Activated T-helper 1 cell treated with anti-CD3 and anti-CD28 coated beads, Interleukin-12 subunit alpha, Interleukin-12 subunit beta, Interleukin-2, Interleukin-4 antibody, amounts not matched to agents 30 ng/mL and 10 ng/mL and 1 ng/mL, durations not matched to agents 14 hours and 24 hours and 36 hours (primary cell): ENCODE measurements around the gene MICAL3. TPM values are rescaled to one million over a fixed set of nuclear protein-coding genes. Genes with fewer than 3 reads are reported as not detected.
"Not testable (repeated sequence)": the region's sequence is repeated elsewhere in the genome, so short reads cannot be mapped to it uniquely, and the experiment has no call there.

ENCODE experiments used
- DNase-seq: peaks from one replicate; pipeline ENCODE4 v3.0.0; 2021; ENCODE audit warnings: low spot score
- H3K27ac Mint-ChIP-seq: one replicate; pipeline ENCODE4 v1.8.0; 2021; ENCODE audit warnings: mild to moderate bottlenecking, mixed read lengths
- H3K27me3 Mint-ChIP-seq: one replicate; pipeline ENCODE4 v1.8.0; 2022; ENCODE audit warnings: mild to moderate bottlenecking, moderate library complexity, mixed read lengths; ENCODE audit not compliant: insufficient read depth
- H3K36me3 Mint-ChIP-seq: one replicate; pipeline ENCODE4 v1.8.0; 2021; ENCODE audit warnings: low read depth, mixed read lengths
- H3K4me1 Mint-ChIP-seq: one replicate; pipeline ENCODE4 v1.8.0; 2021; ENCODE audit warnings: low read depth, mixed read lengths
- H3K4me3 Mint-ChIP-seq: one replicate; pipeline ENCODE4 v1.8.0; 2021; ENCODE audit warnings: mild to moderate bottlenecking, moderate library complexity, mixed read lengths
- H3K9me3 Mint-ChIP-seq: one replicate; pipeline ENCODE4 v1.8.0; 2021; ENCODE audit warnings: mixed read lengths
- intact Hi-C: fragments of 100-400 bp; cut with micrococcal nuclease; formaldehyde crosslinking; loops from one replicate; pipeline ENCODE4 v1.15.1; 2024
- total RNA-seq: library from RNA; stranded (reverse); gene quantifications from 2 replicates; pipeline ENCODE4 v1.2.3, GENCODE V29; 2022

Gene MICAL3
- total RNA-seq, 1 donor from 2014 or later = 50.6 TPM

- H3K4me3 Mint-ChIP-seq = no peak overlapping the region
- H3K36me3 Mint-ChIP-seq = no peaks in the 10 kb centered on the region
- no peaks in the 10 kb centered on the region for H3K27me3 Mint-ChIP-seq
- no peak overlapping the region for H3K27ac Mint-ChIP-seq
- DNase-seq = no peak
- intact Hi-C loops = no loop called here
- no peaks in the 10 kb centered on the region for H3K4me1 Mint-ChIP-seq
- H3K9me3 Mint-ChIP-seq = no peaks in the 10 kb centered on the region
Observed at GRCh38 chr22:17878186-17878694, 146.1 kb downstream of the MICAL3 start.

- H3K9me3 Mint-ChIP-seq, H3K4me1 Mint-ChIP-seq, H3K36me3 Mint-ChIP-seq, intact Hi-C loops, DNase-seq, H3K4me3 Mint-ChIP-seq, H3K27me3 Mint-ChIP-seq, H3K27ac Mint-ChIP-seq: not testable (repeated sequence)
Observed at GRCh38 chr22:17876878-17877855, 147.2 kb downstream of the MICAL3 start.

- H3K4me3 Mint-ChIP-seq = no peak overlapping the region
- H3K27me3 Mint-ChIP-seq = no peaks in the 10 kb centered on the region
- no peaks in the 10 kb centered on the region for H3K4me1 Mint-ChIP-seq
- H3K9me3 Mint-ChIP-seq = no peaks in the 10 kb centered on the region
- intact Hi-C loops = no loop called here
- no peak overlapping the region for H3K27ac Mint-ChIP-seq
- peaks cover 2% of the 10 kb centered on the region for H3K36me3 Mint-ChIP-seq
- DNase-seq = no peak
Observed at GRCh38 chr22:17876306-17876831, 148.0 kb downstream of the MICAL3 start.

- peaks cover 6% of the 10 kb centered on the region for H3K36me3 Mint-ChIP-seq
- no peaks in the 10 kb centered on the region for H3K9me3 Mint-ChIP-seq
- no peak for DNase-seq
- H3K4me3 Mint-ChIP-seq = no peak overlapping the region
- H3K27me3 Mint-ChIP-seq = no peaks in the 10 kb centered on the region
- intact Hi-C loops = no loop called here
- H3K27ac Mint-ChIP-seq = no peak overlapping the region
- H3K4me1 Mint-ChIP-seq = no peaks in the 10 kb centered on the region
Observed at GRCh38 chr22:17875631-17876030, 148.7 kb downstream of the MICAL3 start.

DNA sequence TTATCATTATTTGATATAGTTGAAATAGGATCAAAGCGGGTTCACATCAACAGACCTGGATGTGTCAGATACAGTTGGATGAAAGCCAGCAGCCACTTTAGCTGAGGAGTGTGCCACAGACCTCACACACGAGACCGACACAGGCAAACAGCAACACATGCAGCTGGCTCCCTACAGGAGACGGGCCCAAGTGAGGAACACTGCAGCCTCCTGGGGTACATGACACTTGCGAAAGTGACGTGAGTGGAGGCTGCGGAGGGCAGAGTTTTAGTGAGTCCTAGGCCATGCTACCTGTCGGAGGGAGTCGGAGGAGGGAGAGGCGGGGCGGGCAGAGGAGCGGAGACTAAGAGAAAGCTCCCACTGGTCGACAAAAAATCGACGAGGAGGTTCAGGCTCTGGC is 149.2 kb downstream of the MICAL3 start:
- no peak overlapping the region for H3K4me3 Mint-ChIP-seq
- no peaks in the 10 kb centered on the region for H3K27me3 Mint-ChIP-seq
- peaks cover 6% of the 10 kb centered on the region for H3K36me3 Mint-ChIP-seq
- DNase-seq = no peak
- intact Hi-C loops = no loop called here
- H3K27ac Mint-ChIP-seq = no peak overlapping the region
- H3K9me3 Mint-ChIP-seq = no peaks in the 10 kb centered on the region
- H3K4me1 Mint-ChIP-seq = no peaks in the 10 kb centered on the region

DNA sequence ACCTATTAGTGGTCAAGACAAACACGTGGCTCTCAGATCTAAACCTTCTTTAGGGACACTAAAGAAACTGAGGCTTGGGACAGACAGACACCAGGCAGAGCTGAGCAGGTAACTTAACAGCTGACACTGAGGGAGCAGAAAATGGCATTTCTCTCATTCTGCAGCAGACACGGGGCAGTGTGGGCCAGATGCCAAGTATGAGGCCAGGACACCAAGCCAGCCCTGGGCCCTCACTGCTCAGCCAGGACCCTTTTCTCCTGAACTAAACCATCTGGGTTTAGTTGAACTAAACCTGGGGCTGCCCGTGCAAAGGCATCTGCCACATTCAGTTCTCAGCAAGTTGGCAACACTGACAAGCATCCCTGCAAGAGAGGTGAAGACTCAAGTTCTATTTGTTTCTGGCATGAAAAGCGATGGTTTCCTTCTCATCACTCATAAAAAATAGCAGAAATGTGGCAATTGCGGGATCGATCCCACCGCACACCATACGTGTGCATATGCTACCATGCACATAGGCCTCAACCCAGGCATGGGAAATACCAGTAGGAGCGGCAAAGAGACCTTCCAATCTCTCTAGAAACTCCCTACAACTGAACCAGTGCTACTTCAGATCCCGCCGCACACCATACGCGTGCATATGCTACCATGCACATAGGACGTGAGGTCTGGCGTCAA is 150.0 kb downstream of the MICAL3 start:
- H3K36me3 Mint-ChIP-seq = peaks cover 8% of the 10 kb centered on the region
- H3K4me1 Mint-ChIP-seq = no peaks in the 10 kb centered on the region
- intact Hi-C loops = no loop called here
- no peak for DNase-seq
- H3K9me3 Mint-ChIP-seq = no peaks in the 10 kb centered on the region
- H3K27ac Mint-ChIP-seq = no peak overlapping the region
- no peak overlapping the region for H3K4me3 Mint-ChIP-seq
- H3K27me3 Mint-ChIP-seq = no peaks in the 10 kb centered on the region

GRCh38 chr22:17873804-17874203 is 150.6 kb downstream of the MICAL3 start:
- DNase-seq = no peak
- no peaks in the 10 kb centered on the region for H3K27me3 Mint-ChIP-seq
- intact Hi-C loops = no loop called here
- no peaks in the 10 kb centered on the region for H3K4me1 Mint-ChIP-seq
- H3K36me3 Mint-ChIP-seq = peaks cover 8% of the 10 kb centered on the region
- no peak overlapping the region for H3K4me3 Mint-ChIP-seq
- H3K27ac Mint-ChIP-seq = no peak overlapping the region
- H3K9me3 Mint-ChIP-seq = no peaks in the 10 kb centered on the region

DNA sequence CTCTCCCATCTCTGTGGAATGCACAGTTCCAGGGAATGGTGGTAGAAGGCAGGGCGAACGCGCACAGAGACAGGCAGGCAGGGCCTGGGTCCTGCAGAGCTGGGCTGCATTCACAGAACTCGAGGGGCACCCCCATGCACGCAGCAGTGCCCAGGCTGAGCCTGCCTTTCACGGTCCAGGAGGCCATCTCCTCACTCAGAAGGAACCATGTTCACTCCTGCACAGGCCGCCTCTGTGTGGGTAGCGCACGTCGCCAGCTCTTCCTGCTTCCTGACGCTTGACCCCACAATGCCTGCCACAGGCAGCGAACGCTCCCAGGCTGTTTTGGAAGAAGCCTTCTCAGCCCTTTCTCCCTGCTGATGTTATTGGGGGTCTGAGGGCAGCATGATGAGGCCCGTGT is 151.2 kb downstream of the MICAL3 start:
- intact Hi-C loops = no loop called here
- H3K36me3 Mint-ChIP-seq = peaks cover 8% of the 10 kb centered on the region
- H3K9me3 Mint-ChIP-seq = no peaks in the 10 kb centered on the region
- H3K27ac Mint-ChIP-seq = no peak overlapping the region
- H3K4me3 Mint-ChIP-seq = no peak overlapping the region
- no peaks in the 10 kb centered on the region for H3K4me1 Mint-ChIP-seq
- no peaks in the 10 kb centered on the region for H3K27me3 Mint-ChIP-seq
- no peak for DNase-seq

- DNase-seq = no peak
- Mint-ChIP-seq H3K4me1 (no peaks in the 10 kb centered on the region), H3K27me3 (no peaks in the 10 kb centered on the region), H3K36me3 (peaks cover 8% of the 10 kb centered on the region), H3K4me3 (no peak overlapping the region), H3K27ac (no peak overlapping the region), H3K9me3 (no peaks in the 10 kb centered on the region)
- intact Hi-C loops = no loop called here
Observed at GRCh38 chr22:17872471-17872870, 151.9 kb downstream of the MICAL3 start.

DNA sequence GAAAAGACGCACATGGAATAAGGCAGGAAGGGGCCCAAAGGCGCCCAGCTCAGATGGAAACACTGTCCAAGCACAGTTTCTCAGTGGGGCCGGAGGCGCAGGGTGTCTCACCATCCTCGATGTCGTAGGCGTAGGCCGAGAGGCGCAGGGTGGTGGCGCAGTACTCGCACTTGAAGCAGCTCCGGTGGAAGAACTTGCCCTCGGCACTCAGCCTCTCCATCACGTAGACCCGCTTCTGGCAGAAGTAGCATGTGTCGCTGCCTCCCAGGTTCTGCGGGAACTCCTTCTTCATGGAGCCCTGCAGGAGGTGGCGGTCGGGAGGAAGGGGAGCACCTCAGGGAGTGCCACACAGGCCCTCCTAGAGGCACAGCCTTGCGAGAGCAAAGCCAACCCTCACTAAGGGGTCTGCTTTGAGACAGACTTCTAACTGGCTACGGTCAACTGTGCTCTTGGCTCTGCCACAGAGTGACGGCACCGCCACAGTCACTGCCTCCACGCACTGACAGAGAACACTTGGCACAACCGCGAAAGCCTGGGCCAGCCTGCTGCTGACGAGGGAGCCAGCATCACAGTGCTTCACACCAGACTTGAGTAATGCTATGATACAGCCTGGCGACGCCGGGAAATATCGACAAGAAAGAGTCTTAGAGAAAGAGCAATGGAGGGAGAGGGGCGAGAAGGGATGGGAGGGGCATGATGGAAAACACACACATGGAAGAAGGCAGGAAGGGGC is 152.5 kb downstream of the MICAL3 start:
- Mint-ChIP-seq H3K27ac (no peak overlapping the region), H3K27me3 (no peaks in the 10 kb centered on the region), H3K4me3 (no peak overlapping the region), H3K4me1 (no peaks in the 10 kb centered on the region), H3K9me3 (no peaks in the 10 kb centered on the region), H3K36me3 (peaks cover 8% of the 10 kb centered on the region)
- intact Hi-C loops = no loop called here
- no peak for DNase-seq

- H3K27me3 Mint-ChIP-seq = no peaks in the 10 kb centered on the region
- H3K4me1 Mint-ChIP-seq = no peaks in the 10 kb centered on the region
- no peak for DNase-seq
- intact Hi-C loops = no loop called here
- H3K36me3 Mint-ChIP-seq = peaks cover 8% of the 10 kb centered on the region
- no peak overlapping the region for H3K4me3 Mint-ChIP-seq
- no peak overlapping the region for H3K27ac Mint-ChIP-seq
- H3K9me3 Mint-ChIP-seq = no peaks in the 10 kb centered on the region
Observed at GRCh38 chr22:17870407-17870806, 154.0 kb downstream of the MICAL3 start.

- H3K4me1 Mint-ChIP-seq = no peaks in the 10 kb centered on the region
- DNase-seq = no peak
- H3K4me3 Mint-ChIP-seq = no peak overlapping the region
- intact Hi-C loops = no loop called here
- H3K9me3 Mint-ChIP-seq = no peaks in the 10 kb centered on the region
- H3K27ac Mint-ChIP-seq = no peak overlapping the region
- no peaks in the 10 kb centered on the region for H3K27me3 Mint-ChIP-seq
- peaks cover 8% of the 10 kb centered on the region for H3K36me3 Mint-ChIP-seq
Observed at GRCh38 chr22:17869285-17870096, 154.9 kb downstream of the MICAL3 start.
